Duodenal mucosa (tissue), 2 donors: ENCODE data around the gene AGPAT4.
A peak's percentile ranks its signal among the peaks of the same experiment; 100 is the strongest.
"Not testable (repeated sequence)": the region's sequence is repeated elsewhere in the genome, so short reads cannot be mapped to it uniquely, and the experiment has no call there.

Experiments
- H3K27ac ChIP-seq: one replicate; pipeline ENCODE4 v1.7.0; 2013; ENCODE audit warnings: low read depth, low read length
- H3K27me3 ChIP-seq, 2 donors: one replicate each; pipeline ENCODE4 v1.7.0; 2013; ENCODE audit warnings: low read length in 2 of 2, control low read depth in 1 of 2; ENCODE audit not compliant: insufficient read depth in 2 of 2, control insufficient read depth in 1 of 2
- H3K36me3 ChIP-seq, 2 donors: one replicate each; pipeline ENCODE4 v1.7.0; 2013; ENCODE audit warnings: low read length in 2 of 2, control low read depth in 1 of 2; ENCODE audit not compliant: insufficient read depth in 2 of 2, control insufficient read depth in 1 of 2
- H3K4me1 ChIP-seq, 2 donors: one replicate each; pipeline ENCODE4 v1.7.0; 2013; ENCODE audit warnings: low read length in 2 of 2, control low read depth in 1 of 2; ENCODE audit not compliant: insufficient read depth in 2 of 2, control insufficient read depth in 1 of 2
- H3K4me3 ChIP-seq, 2 donors: one replicate each; pipeline ENCODE4 v1.7.0; 2013; ENCODE audit warnings: low read length in 2 of 2, low read depth in 1 of 2
- H3K9ac ChIP-seq, 2 donors: one replicate each; pipeline ENCODE4 v1.7.0; 2013; ENCODE audit warnings: low read length in 2 of 2, low read depth in 1 of 2
- H3K9me3 ChIP-seq, 2 donors: one replicate each; pipeline ENCODE4 v1.7.0; 2013; ENCODE audit warnings: low read length in 2 of 2, control low read depth in 1 of 2; ENCODE audit not compliant: control insufficient read depth in 1 of 2

Gene AGPAT4, protein sequence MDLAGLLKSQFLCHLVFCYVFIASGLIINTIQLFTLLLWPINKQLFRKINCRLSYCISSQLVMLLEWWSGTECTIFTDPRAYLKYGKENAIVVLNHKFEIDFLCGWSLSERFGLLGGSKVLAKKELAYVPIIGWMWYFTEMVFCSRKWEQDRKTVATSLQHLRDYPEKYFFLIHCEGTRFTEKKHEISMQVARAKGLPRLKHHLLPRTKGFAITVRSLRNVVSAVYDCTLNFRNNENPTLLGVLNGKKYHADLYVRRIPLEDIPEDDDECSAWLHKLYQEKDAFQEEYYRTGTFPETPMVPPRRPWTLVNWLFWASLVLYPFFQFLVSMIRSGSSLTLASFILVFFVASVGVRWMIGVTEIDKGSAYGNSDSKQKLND

GRCh38 chr6:161273752-161274487, at the start of gene AGPAT4:
TSS of gene AGPAT4 (minus strand) at chr6:161274061. CDS start at chr6:161232213, 41,848 bp downstream.
- Histone ChIP-seq H3K4me3 (peak within 1 kb of the TSS; percentile 56 to 74), H3K27me3 (no peaks in the 10 kb centered on the region), H3K9me3 (no peaks in the 10 kb centered on the region), H3K27ac (no peak within 1 kb of the TSS), H3K9ac (peak within 1 kb of the TSS; percentile 24 to 69), H3K4me1 (peaks cover 0 to 5% of the 10 kb centered on the region in 2 donors), H3K36me3 (no peaks in the 10 kb centered on the region)

DNA sequence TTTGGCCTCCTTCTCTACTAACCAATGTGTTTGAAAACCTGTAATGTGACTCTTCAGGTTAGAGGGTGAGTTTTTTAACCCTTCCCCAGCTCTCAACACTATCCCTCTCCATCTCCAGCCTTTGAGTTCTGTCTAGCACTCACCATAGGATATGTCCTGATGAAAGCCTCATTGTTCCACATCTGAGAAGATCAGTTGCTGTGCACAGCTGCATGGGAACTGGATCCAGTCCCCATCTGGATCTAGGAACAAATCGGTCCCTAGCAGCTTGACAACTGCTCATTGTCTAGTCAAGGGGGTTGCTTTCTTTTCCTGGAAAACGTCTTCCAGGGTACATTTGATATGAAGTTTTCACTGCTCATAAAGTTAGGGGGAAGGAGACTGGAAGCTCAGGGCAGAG, 45.4 kb upstream of the AGPAT4 start:
- Histone ChIP-seq H3K36me3 (no peaks in the 10 kb centered on the region), H3K4me3 (no peak overlapping the region), H3K9ac (no peak overlapping the region), H3K4me1 (no peaks in the 10 kb centered on the region), H3K9me3 (peaks cover 0 to 2% of the 10 kb centered on the region in 2 donors), H3K27ac (no peak overlapping the region), H3K27me3 (no peaks in the 10 kb centered on the region)

- Histone ChIP-seq H3K27me3 (no peaks in the 10 kb centered on the region), H3K9me3 (peaks cover 0 to 2% of the 10 kb centered on the region in 2 donors), H3K36me3 (no peaks in the 10 kb centered on the region), H3K4me3 (no peak overlapping the region), H3K4me1 (no peaks in the 10 kb centered on the region), H3K27ac (no peak overlapping the region), H3K9ac (no peak overlapping the region)
Observed at GRCh38 chr6:161318456-161318855, 44.6 kb upstream of the AGPAT4 start.

DNA sequence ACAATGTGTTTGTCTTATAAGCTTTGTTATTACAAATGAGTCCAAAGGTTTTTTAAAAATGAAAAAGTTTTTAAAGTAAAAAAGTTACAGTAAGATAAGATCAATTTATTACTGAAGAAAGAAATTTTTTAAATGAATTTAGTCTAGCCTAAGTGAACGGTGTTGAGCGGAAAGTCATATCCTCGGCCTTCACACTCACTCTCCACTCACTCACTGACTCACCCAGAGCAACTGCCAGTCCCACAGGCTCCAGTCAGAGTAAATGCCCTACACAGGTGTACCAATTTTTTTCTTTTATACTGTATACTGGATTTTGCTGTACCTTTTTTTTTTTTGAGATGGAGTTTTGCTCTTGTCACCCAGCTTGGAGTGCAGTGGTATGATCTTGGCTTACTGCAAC, 42.7 kb upstream of the AGPAT4 start:
- H3K27ac ChIP-seq: no peak overlapping the region
- no peaks in the 10 kb centered on the region for H3K4me1 ChIP-seq

GRCh38 chr6:161315246-161315917, 41.5 kb upstream of the AGPAT4 start:
- not testable (repeated sequence) for H3K4me1 ChIP-seq, H3K9me3 ChIP-seq, H3K4me3 ChIP-seq, H3K27me3 ChIP-seq, H3K27ac ChIP-seq, H3K9ac ChIP-seq, H3K36me3 ChIP-seq

More for the DNA sequence above, 42.7 kb upstream of the AGPAT4 start:
- no peak overlapping the region for H3K4me3 ChIP-seq
- H3K9me3 ChIP-seq: peaks cover 0 to 2% of the 10 kb centered on the region in 2 donors
- H3K36me3 ChIP-seq: no peaks in the 10 kb centered on the region
- H3K27me3 ChIP-seq: no peaks in the 10 kb centered on the region
- no peak overlapping the region for H3K9ac ChIP-seq

DNA sequence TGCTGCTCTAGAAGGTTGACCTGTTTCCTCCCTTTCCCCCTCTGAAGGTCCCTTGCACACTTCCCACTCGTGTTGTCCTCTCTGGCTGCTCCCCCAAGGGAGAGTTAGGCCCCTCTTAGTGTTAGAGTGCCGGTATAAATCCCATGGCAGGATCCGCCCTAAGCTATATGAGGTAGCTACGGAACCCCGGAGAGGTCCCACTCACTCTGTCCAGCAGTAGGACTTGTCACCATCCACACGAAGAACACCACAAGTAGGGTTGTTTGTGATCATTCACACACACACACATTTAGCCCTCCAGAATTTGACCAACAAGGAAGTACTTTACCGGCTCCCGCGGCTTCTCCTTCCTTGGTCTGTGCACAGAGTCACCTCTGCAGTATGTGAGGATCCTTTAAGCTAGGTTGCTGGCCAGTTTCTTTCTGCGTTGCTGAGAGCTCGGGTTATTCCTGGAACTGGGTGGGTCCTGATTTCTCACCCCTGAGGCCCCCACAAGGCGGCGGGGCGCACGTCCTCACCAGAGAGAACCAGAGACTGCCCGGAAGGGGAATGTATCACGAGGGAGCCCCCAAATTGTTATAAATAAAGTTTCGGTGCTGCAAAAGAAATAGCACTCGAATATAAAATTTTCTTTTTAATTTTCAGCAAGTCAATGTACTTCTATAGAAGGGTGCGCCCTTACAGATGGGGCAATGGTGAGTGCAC, 40.8 kb upstream of the AGPAT4 start:
- not testable (repeated sequence) for H3K36me3 ChIP-seq, H3K4me3 ChIP-seq, H3K4me1 ChIP-seq, H3K9me3 ChIP-seq, H3K27me3 ChIP-seq, H3K9ac ChIP-seq, H3K27ac ChIP-seq

GRCh38 chr6:161313940-161314509, 40.2 kb upstream of the AGPAT4 start:
- no peaks in the 10 kb centered on the region for H3K4me1 ChIP-seq
- no peak overlapping the region for H3K27ac ChIP-seq
- peaks cover 0 to 2% of the 10 kb centered on the region in 2 donors for H3K9me3 ChIP-seq
- H3K36me3 ChIP-seq: no peaks in the 10 kb centered on the region
- no peaks in the 10 kb centered on the region for H3K27me3 ChIP-seq
- H3K9ac ChIP-seq: no peak overlapping the region
- no peak overlapping the region for H3K4me3 ChIP-seq

GRCh38 chr6:161313475-161313874, 39.6 kb upstream of the AGPAT4 start:
- H3K4me3 ChIP-seq, H3K27me3 ChIP-seq, H3K4me1 ChIP-seq, H3K9ac ChIP-seq, H3K36me3 ChIP-seq, H3K9me3 ChIP-seq, H3K27ac ChIP-seq: not testable (repeated sequence)

DNA sequence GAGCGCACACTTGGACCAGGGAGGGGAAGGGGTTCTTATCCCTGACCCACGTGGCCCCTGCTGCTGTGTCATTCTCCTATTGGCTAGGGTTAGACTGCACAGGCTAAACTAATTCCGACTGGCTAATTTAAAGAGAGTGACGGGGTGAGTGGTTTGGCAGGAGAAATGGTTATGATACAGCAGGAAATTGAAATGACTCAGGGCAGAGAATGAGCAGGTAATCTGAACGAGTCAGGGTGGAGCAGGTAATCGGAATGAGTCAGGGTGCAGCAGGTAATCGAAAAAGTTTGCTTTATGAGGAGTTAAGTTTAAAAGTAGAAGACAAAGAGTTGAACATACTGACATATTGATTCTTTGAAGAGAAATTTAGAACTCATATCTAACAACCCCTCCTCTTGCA, 35.9 kb upstream of the AGPAT4 start:
- H3K9ac ChIP-seq, H3K4me1 ChIP-seq, H3K9me3 ChIP-seq, H3K4me3 ChIP-seq, H3K27ac ChIP-seq, H3K36me3 ChIP-seq, H3K27me3 ChIP-seq: not testable (repeated sequence)
